IMR-90 (cell line): ENCODE measurements around the gene AVPR2. TPM values are rescaled to one million over a fixed set of nuclear protein-coding genes. Genes with fewer than 3 reads are reported as not detected.

Source experiments
- ATAC-seq: fragments of 200-7000 bp; cut with Tn5 transposase; 2 replicates; pipeline ENCODE4 v1.9.1; 2020; ENCODE audit warnings: low read depth, mild to moderate bottlenecking, moderate library complexity
- BruUV-seq: library from RNA; stranded (reverse); fragments of 400-500 nt; replicated peaks from 2 replicates; lab custom pipeline; 2021; lab: Mats Ljungman, UMichigan
- CTCF ChIA-PET: fragments of 300-600 bp; formaldehyde crosslinking; extraction: SDS; loops from one replicate; lab custom pipeline; 2021; ENCODE audit warnings: antibody characterized with exemption; lab: Yijun Ruan, JAX
- POLR2A ChIA-PET: fragments of 300-600 bp; sonication (Branson Sonifier 250); formaldehyde crosslinking; loops from one replicate; lab custom pipeline; 2022; ENCODE audit warnings: antibody characterized with exemption; ENCODE audit not compliant: unreplicated experiment; lab: Charles Lee
- DNase-seq: peaks from one replicate; pipeline ENCODE4 v3.0.0; 2013
- H2AFZ ChIP-seq: replicated peaks from 2 replicates; pipeline ENCODE3; 2013; ENCODE audit warnings: low read length, mild to moderate bottlenecking; ENCODE audit not compliant: poor library complexity
- H2AK5ac ChIP-seq: 2 replicates; pipeline ENCODE4 v1.6.1; 2013; ENCODE audit warnings: low read depth, low read length, inconsistent platforms
- H2AK9ac ChIP-seq: replicated peaks from 2 replicates; pipeline ENCODE3; 2013; ENCODE audit warnings: mild to moderate bottlenecking, low read depth, low read length, moderate library complexity; ENCODE audit not compliant: poor library complexity
- H2BK120ac ChIP-seq: 2 replicates; pipeline ENCODE4 v1.6.1; 2013; ENCODE audit warnings: low read depth, low read length, inconsistent platforms
- H2BK15ac ChIP-seq: 3 replicates; pipeline ENCODE4 v1.6.1; 2013; ENCODE audit warnings: low read depth, low read length, inconsistent platforms
- H2BK20ac ChIP-seq: 2 replicates; pipeline ENCODE4 v1.6.1; 2013; ENCODE audit warnings: low read depth, mild to moderate bottlenecking, inconsistent platforms, low read length, moderate library complexity
- H2BK5ac ChIP-seq: 2 replicates; pipeline ENCODE4 v1.6.1; 2013; ENCODE audit warnings: mild to moderate bottlenecking, low read depth, low read length, inconsistent platforms; ENCODE audit not compliant: poor library complexity, severe bottlenecking
- H3K14ac ChIP-seq: replicated peaks from 2 replicates; pipeline ENCODE4 v1.6.1; 2013; ENCODE audit warnings: low read depth, low read length, inconsistent platforms
- H3K18ac ChIP-seq: 2 replicates; pipeline ENCODE4 v1.6.1; 2013; ENCODE audit warnings: low read depth, low read length, control low read depth
- H3K23ac ChIP-seq: 2 replicates; pipeline ENCODE4 v1.6.1; 2013; ENCODE audit warnings: low read depth, low read length, inconsistent platforms
- H3K27ac ChIP-seq: 2 replicates; pipeline ENCODE4 v1.5.1; 2013; ENCODE audit warnings: mild to moderate bottlenecking, control low read depth, low read length; ENCODE audit not compliant: insufficient read depth
- H3K27me3 ChIP-seq: 2 replicates; pipeline ENCODE4 v1.6.1; 2013; ENCODE audit warnings: low read length; ENCODE audit not compliant: control insufficient read depth, insufficient read depth
- H3K36me3 ChIP-seq: 2 replicates; pipeline ENCODE4 v1.6.1; 2013; ENCODE audit warnings: low read length, mixed read lengths; ENCODE audit not compliant: control insufficient read depth, insufficient read depth
- H3K4ac ChIP-seq: 2 replicates; pipeline ENCODE4 v1.6.1; 2013; ENCODE audit warnings: low read depth, low read length, inconsistent platforms
- H3K4me1 ChIP-seq: 2 replicates; pipeline ENCODE4 v1.6.1; 2013; ENCODE audit warnings: low read length, mixed read lengths; ENCODE audit not compliant: control insufficient read depth, insufficient read depth
- H3K4me2 ChIP-seq: 2 replicates; pipeline ENCODE4 v1.6.1; 2013; ENCODE audit warnings: low read depth, mild to moderate bottlenecking, control low read depth, low read length, moderate library complexity
- H3K4me3 ChIP-seq: 2 replicates; pipeline ENCODE4 v1.5.1; 2013; ENCODE audit warnings: low read depth, mild to moderate bottlenecking, control low read depth, low read length, moderate library complexity; ENCODE audit not compliant: insufficient read depth
- H3K56ac ChIP-seq: 2 replicates; pipeline ENCODE4 v1.6.1; 2013; ENCODE audit warnings: low read length, inconsistent platforms; ENCODE audit not compliant: insufficient read depth; ENCODE audit errors: extremely low read depth
- H3K79me1 ChIP-seq, 2 experiments: 2 replicates each; pipeline ENCODE4 v1.6.1; 2013; ENCODE audit warnings: low read length in 2 of 2, inconsistent platforms in 1 of 2, low read depth in 1 of 2
- H3K9ac ChIP-seq: 2 replicates; pipeline ENCODE4 v1.6.1; 2013; ENCODE audit warnings: low read depth, low read length, control low read depth
- H3K9me1 ChIP-seq: 2 replicates; pipeline ENCODE4 v1.6.1; 2013; ENCODE audit warnings: low read length, inconsistent platforms; ENCODE audit not compliant: insufficient read depth
- H3K9me3 ChIP-seq: 2 replicates; pipeline ENCODE4 v1.6.1; 2013; ENCODE audit warnings: low read length; ENCODE audit not compliant: control insufficient read depth, insufficient read depth
- H4K20me1 ChIP-seq: 2 replicates; pipeline ENCODE4 v1.6.1; 2013; ENCODE audit warnings: low read length, inconsistent platforms; ENCODE audit not compliant: insufficient read depth
- H4K5ac ChIP-seq: 2 replicates; pipeline ENCODE4 v1.6.1; 2013; ENCODE audit warnings: mild to moderate bottlenecking, low read depth, low read length, control low read depth
- H4K8ac ChIP-seq, 2 experiments: 2 replicates each; pipeline ENCODE4 v1.6.1; 2013; ENCODE audit warnings: low read depth in 2 of 2, low read length in 2 of 2, control low read depth in 1 of 2, inconsistent platforms in 1 of 2
- H4K91ac ChIP-seq: 2 replicates; pipeline ENCODE4 v1.6.1; 2013; ENCODE audit warnings: low read depth, low read length, inconsistent platforms; ENCODE audit not compliant: insufficient read depth
- CEBPB ChIP-seq: IDR thresholded peaks from 2 replicates; pipeline ENCODE4 v1.6.1; 2012; ENCODE audit warnings: low read depth, low read length, improper control_type of control experiment
- CHD1 ChIP-seq: IDR thresholded peaks from 2 replicates; pipeline ENCODE4 v1.6.1; 2012; ENCODE audit warnings: low read depth, low read length, improper control_type of control experiment
- CTCF ChIP-seq: conservative IDR thresholded peaks from 2 replicates; pipeline ENCODE4 v1.5.1; 2012; ENCODE audit warnings: mild to moderate bottlenecking, low read depth, low read length, improper control_type of control experiment
- FOS ChIP-seq: fragments of 150-350 bp; IDR thresholded peaks from 2 replicates; pipeline ENCODE4 v1.6.1; 2016; ENCODE audit warnings: low read depth, low read length
- MAFK ChIP-seq: IDR thresholded peaks from 2 replicates; pipeline ENCODE4 v1.6.1; 2012; ENCODE audit warnings: low read depth, low read length, improper control_type of control experiment
- NFE2L2 ChIP-seq: fragments of 150-350 bp; IDR thresholded peaks from 2 replicates; pipeline ENCODE4 v1.6.1; 2016; ENCODE audit warnings: low read depth, mild to moderate bottlenecking, low read length
- POLR2A ChIP-seq: IDR thresholded peaks from 2 replicates; pipeline ENCODE4 v1.6.1; 2012; ENCODE audit warnings: mild to moderate bottlenecking, low read depth, low read length
- RAD21 ChIP-seq: IDR thresholded peaks from 2 replicates; pipeline ENCODE4 v1.6.1; 2012; ENCODE audit warnings: low read length, improper control_type of control experiment
- RCOR1 ChIP-seq: IDR thresholded peaks from 2 replicates; pipeline ENCODE4 v1.6.1; 2012; ENCODE audit warnings: mild to moderate bottlenecking, low read length, improper control_type of control experiment; ENCODE audit not compliant: insufficient replicate concordance
- WGBS, 2 experiments: methylation state at CpG; one replicate each; pipeline versions ENCODE4 v1.1.5 to v1.1.7; 2013; ENCODE audit warnings: missing lambda C conversion rate in 2 of 2; ENCODE audit not compliant: insufficient read length in 1 of 2; ENCODE audit errors: extremely low coverage in 2 of 2; 5-methylcytosine and 5-hydroxymethylcytosine counted together
- dilution Hi-C: fragments of 300-500 bp; cut with HindIII; formaldehyde crosslinking; loops from one replicate; pipeline ENCODE4 v1.14.3; 2018; ENCODE audit warnings: low sequenced_read_pairs; ENCODE audit not compliant: unreplicated experiment
- in situ Hi-C: fragments of 300-500 bp; cut with MboI; formaldehyde crosslinking; loops from 3 replicates; pipeline ENCODE4 v1.14.3; 2019; ENCODE audit warnings: low sequenced_read_pairs, inconsistent platforms, mixed read lengths
- intact Hi-C: fragments of 100-400 bp; cut with micrococcal nuclease; formaldehyde crosslinking; loops from 2 replicates; pipeline ENCODE4 v1.10.0; 2022
- polyA plus RNA-seq, 3 experiments: library from polyadenylated mRNA; depleted of rRNA; stranded (reverse); fragments of >200 nt; gene quantifications; 2 replicates each; pipeline ENCODE4 v1.2.3, GENCODE V29; 2012; ENCODE audit warnings: low replicate concordance in 1 of 3
- total RNA-seq: library from RNA; depleted of rRNA; stranded (reverse); fragments of >200 nt; gene quantifications from 2 replicates; pipeline ENCODE4 v1.2.3, GENCODE V29; 2012

Gene AVPR2
- total and polyA plus RNA-seq, 2 of the 4 experiments (the other 2 are of a cell fraction) = not detected

- Histone ChIP-seq H4K5ac (no peak overlapping the region), H2BK120ac (no peak overlapping the region)
- POLR2A ChIA-PET = no interaction called here
Measured at GRCh38 chrX:153864561-153865320, 39.7 kb upstream of the AVPR2 start.

More at GRCh38 chrX:153864561-153865320, 39.7 kb upstream of the AVPR2 start:
- Histone ChIP-seq H3K27me3 (peaks cover 21% of the 10 kb centered on the region; the same call in 1 of the 2 replicates), H3K14ac (no peak overlapping the region), H3K4ac (no peak overlapping the region), H2BK15ac (no peak overlapping the region), H4K8ac (no peak overlapping the region), H3K9me3 (peaks cover 6% of the 10 kb centered on the region), H2BK5ac (no peak overlapping the region), H2AK9ac (no peak overlapping the region), H3K4me1 (no peaks in the 10 kb centered on the region), H3K4me3 (no peak overlapping the region), H2AK5ac (no peak overlapping the region), H3K23ac (no peak overlapping the region), H2AFZ (no peak overlapping the region), H3K27ac (no peak overlapping the region), H4K20me1 (no peaks in the 10 kb centered on the region), H2BK20ac (no peak overlapping the region), H4K91ac (no peak overlapping the region), H3K36me3 (no peaks in the 10 kb centered on the region), H3K9me1 (no peaks in the 10 kb centered on the region), H3K4me2 (no peak overlapping the region), H3K9ac (no peak overlapping the region), H3K56ac (no peak overlapping the region), H3K79me1 (no peaks in the 10 kb centered on the region), H3K18ac (no peak overlapping the region)
- ATAC-seq (no peak), DNase-seq (no peak)
- BruUV-seq = no TSS peak
- CTCF ChIA-PET = no interaction called here
- in situ Hi-C loops = no loop called here
- intact Hi-C loops = no loop called here
- dilution Hi-C loops = no loop called here
- 78% methylated on average over 7 of the region's 30 CpGs; no CpG with 5 or more reads in 1 of the 2 experiments for WGBS, 2 experiments
- no peak for TF ChIP-seq RAD21
- TF ChIP-seq NFE2L2 = no peak
- no peak for TF ChIP-seq RCOR1
- no peak for TF ChIP-seq CHD1
- TF ChIP-seq MAFK = no peak
- no peak for TF ChIP-seq CTCF
- no peak for TF ChIP-seq FOS
- no peak for TF ChIP-seq CEBPB
- no peak for TF ChIP-seq POLR2A
